HUES64 (cell line): Measurements from ENCODE around the gene DOK5.

Source experiments
- H3K27ac ChIP-seq: 2 replicates; pipeline ENCODE4 v1.7.0; 2013; ENCODE audit warnings: low read depth, low read length, inconsistent platforms
- H3K27me3 ChIP-seq: 2 replicates; pipeline ENCODE4 v1.6.1; 2013; ENCODE audit warnings: mild to moderate bottlenecking, low read length; ENCODE audit not compliant: insufficient read depth
- H3K36me3 ChIP-seq: 2 replicates; pipeline ENCODE4 v1.6.1; 2013; ENCODE audit warnings: mild to moderate bottlenecking, low read length; ENCODE audit not compliant: insufficient read depth
- H3K4me1 ChIP-seq: 2 replicates; pipeline ENCODE4 v1.6.1; 2013; ENCODE audit warnings: mild to moderate bottlenecking, low read length, moderate library complexity; ENCODE audit not compliant: insufficient read depth
- H3K4me3 ChIP-seq: 2 replicates; pipeline ENCODE4 v1.5.1; 2013; ENCODE audit warnings: mild to moderate bottlenecking, low read length, moderate library complexity
- H3K9ac ChIP-seq: 2 replicates; pipeline ENCODE4 v1.6.1; 2013; ENCODE audit warnings: mild to moderate bottlenecking, low read depth, low read length
- H3K9me3 ChIP-seq: 2 replicates; pipeline ENCODE4 v1.6.1; 2013; ENCODE audit warnings: low read depth, low read length; ENCODE audit not compliant: insufficient read depth
- WGBS: fragments of 150-250, 120-280 bp; methylation state at CpG from one replicate; pipeline ENCODE4 v1.1.7; 2013; ENCODE audit warnings: missing lambda C conversion rate; 5-methylcytosine and 5-hydroxymethylcytosine counted together

The DOK5 gene

GRCh38 chr20:54452277-54452676 is 23.1 kb upstream of the DOK5 start:
- no peak overlapping the region for H3K4me3 ChIP-seq
- no peak overlapping the region for H3K27ac ChIP-seq
- 0 out of 2 replicates have a peak, but pooled peaks cover 4% of the 10 kb centered on the region for H3K9me3 ChIP-seq
- H3K9ac ChIP-seq, result no peak overlapping the region
- H3K27me3 ChIP-seq, result no peaks in the 10 kb centered on the region
- WGBS, result 95% methylated on average over 12 of the region's 12 CpGs
- H3K36me3 ChIP-seq, result no peaks in the 10 kb centered on the region
- peaks cover 7% of the 10 kb centered on the region for H3K4me1 ChIP-seq

DNA sequence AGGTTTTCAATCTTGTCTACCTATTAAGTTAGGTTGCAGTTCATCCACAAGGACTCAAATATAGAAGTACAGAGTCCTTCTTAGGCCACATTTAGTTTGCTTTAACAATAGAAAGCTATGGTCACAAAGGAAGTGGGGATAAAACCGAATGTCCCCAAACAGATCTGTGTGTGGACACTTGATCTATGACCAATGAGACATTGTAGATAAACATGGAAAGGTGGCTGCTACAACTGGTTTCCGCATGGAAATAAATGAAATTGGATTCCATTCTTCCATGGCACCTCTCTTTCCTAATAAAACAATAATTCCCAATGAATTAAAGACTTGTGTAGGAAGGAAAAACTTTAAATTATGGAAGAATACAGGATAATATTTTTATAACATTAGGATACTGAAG is 20.4 kb upstream of the DOK5 start:
- H3K27ac ChIP-seq, result no peak overlapping the region
- no peaks in the 10 kb centered on the region for H3K27me3 ChIP-seq
- no peak overlapping the region for H3K4me3 ChIP-seq
- no peak overlapping the region for H3K9ac ChIP-seq
- H3K9me3 ChIP-seq, result 0 out of 2 replicates have a peak, but pooled peaks cover 4% of the 10 kb centered on the region
- H3K36me3 ChIP-seq, result no peaks in the 10 kb centered on the region
- 86% methylated on average over 2 of the region's 2 CpGs for WGBS
- no peaks in the 10 kb centered on the region for H3K4me1 ChIP-seq

DNA sequence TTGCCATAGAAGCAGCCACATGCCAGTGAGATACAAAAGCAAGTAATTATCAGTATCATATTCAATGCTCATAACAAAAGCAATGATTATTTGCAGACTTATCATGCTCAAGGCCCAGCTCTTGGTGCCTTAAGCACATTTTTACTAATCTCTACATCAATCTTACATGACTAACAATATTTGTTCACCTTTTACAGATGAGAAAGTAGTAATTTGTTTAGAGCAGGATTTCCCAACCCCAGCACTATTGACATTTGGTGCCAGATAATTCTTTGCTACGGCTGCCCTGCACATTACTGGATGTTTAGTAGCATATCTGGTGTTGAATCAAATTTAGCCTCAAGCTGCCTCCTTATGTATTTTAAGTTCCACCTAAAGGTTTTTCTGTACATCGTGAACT is 19.0 kb upstream of the DOK5 start:
- Histone ChIP-seq H3K27me3 (no peaks in the 10 kb centered on the region), H3K36me3 (no peaks in the 10 kb centered on the region), H3K9me3 (0 out of 2 replicates have a peak, but pooled peaks cover 4% of the 10 kb centered on the region), H3K9ac (no peak overlapping the region), H3K4me3 (no peak overlapping the region), H3K27ac (no peak overlapping the region), H3K4me1 (no peaks in the 10 kb centered on the region)
- WGBS, result 91% methylated on average over 2 of the region's 2 CpGs

DNA sequence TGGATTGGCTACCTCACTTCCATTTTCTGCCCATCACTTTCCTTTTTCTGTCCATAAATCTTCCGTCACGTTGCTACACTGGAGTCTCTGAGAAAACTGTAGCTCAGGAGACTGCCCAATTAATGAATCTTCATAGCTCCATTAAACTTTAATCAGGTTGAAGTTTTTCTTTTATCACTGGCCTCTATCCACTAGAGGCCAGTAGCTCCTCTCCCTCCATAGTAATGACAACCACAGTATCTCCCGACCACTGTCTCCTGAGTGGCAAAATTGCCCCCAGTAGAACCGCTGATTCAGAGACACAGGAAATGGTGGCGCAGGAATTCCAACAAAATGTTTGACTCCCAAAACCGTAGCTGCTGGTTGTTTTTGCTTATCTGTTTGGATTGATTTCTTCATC is 18.4 kb upstream of the DOK5 start:
- H3K4me3 ChIP-seq, result no peak overlapping the region
- H3K27me3 ChIP-seq, result no peaks in the 10 kb centered on the region
- no peak overlapping the region for H3K9ac ChIP-seq
- H3K36me3 ChIP-seq, result no peaks in the 10 kb centered on the region
- H3K4me1 ChIP-seq, result no peaks in the 10 kb centered on the region
- 88% methylated on average over 5 of the region's 6 CpGs for WGBS
- 0 out of 2 replicates have a peak, but pooled peaks cover 4% of the 10 kb centered on the region for H3K9me3 ChIP-seq
- H3K27ac ChIP-seq, result no peak overlapping the region

DNA sequence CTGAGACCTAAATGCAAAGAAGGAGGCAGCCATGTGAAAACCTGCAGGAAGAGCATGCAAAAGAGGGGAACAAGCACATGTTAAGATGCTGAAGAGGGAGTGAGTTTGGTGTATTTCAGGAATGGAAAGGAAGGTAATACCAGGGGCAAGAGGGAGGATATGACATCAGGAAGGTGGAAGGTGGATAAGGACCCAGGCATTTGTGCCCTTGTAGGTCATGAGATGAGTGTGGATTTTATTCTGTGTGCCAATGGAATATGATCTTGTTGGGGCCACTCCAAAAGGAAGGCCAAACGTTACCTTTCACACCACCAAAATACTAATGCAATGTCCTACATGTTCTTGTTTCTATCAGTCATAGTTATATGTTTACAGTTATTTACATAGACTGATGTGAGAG is 17.2 kb upstream of the DOK5 start:
- Histone ChIP-seq H3K27me3 (no peaks in the 10 kb centered on the region), H3K9ac (no peak overlapping the region), H3K4me1 (no peaks in the 10 kb centered on the region), H3K9me3 (no peaks in the 10 kb centered on the region), H3K27ac (no peak overlapping the region), H3K4me3 (no peak overlapping the region), H3K36me3 (no peaks in the 10 kb centered on the region)
- no CpG with 5 or more reads among the region's 1 CpG for WGBS

- Histone ChIP-seq H3K27ac (no peak overlapping the region), H3K27me3 (no peaks in the 10 kb centered on the region)
- WGBS, result 80% methylated on average over 4 of the region's 4 CpGs
These were observed 16.1 kb upstream of the DOK5 start for GRCh38 chr20:54459279-54459678.

DNA sequence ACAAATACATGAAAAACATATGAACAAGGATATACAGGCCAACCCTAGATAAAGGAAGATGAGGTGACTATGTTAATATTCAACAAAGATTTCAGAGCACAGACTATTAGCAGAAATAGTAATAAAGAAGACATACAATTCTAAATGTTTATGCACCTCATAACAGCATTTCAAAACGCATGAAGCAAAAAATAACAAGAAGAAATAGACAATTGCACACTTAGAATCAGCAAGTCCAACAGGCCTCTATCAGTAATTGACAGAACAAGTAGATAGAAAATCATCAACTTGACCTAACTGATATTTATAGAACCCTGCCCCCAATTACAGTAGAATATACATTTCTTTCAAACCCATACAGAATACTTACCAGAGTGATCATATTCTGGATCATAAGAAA is 11.4 kb upstream of the DOK5 start:
- H3K4me1 ChIP-seq, result no peaks in the 10 kb centered on the region
- 85% methylated on average over 1 of the region's 1 CpG for WGBS

More at GRCh38 chr20:54459279-54459678, 16.1 kb upstream of the DOK5 start:
- no peaks in the 10 kb centered on the region for H3K36me3 ChIP-seq
- no peaks in the 10 kb centered on the region for H3K9me3 ChIP-seq
- H3K9ac ChIP-seq, result no peak overlapping the region
- H3K4me3 ChIP-seq, result no peak overlapping the region
- H3K4me1 ChIP-seq, result no peaks in the 10 kb centered on the region

GRCh38 chr20:54466127-54466526 is 9.3 kb upstream of the DOK5 start:
- Histone ChIP-seq H3K27ac (no peak overlapping the region), H3K9ac (no peak overlapping the region), H3K36me3 (no peaks in the 10 kb centered on the region), H3K9me3 (no peaks in the 10 kb centered on the region), H3K4me1 (no peaks in the 10 kb centered on the region), H3K27me3 (no peaks in the 10 kb centered on the region), H3K4me3 (no peak overlapping the region)
- WGBS, result over 99% methylated on average over 3 of the region's 3 CpGs

More for the DNA sequence above, 11.4 kb upstream of the DOK5 start:
- no peaks in the 10 kb centered on the region for H3K9me3 ChIP-seq
- H3K4me3 ChIP-seq, result no peak overlapping the region
- H3K27ac ChIP-seq, result no peak overlapping the region
- H3K36me3 ChIP-seq, result no peaks in the 10 kb centered on the region
- no peaks in the 10 kb centered on the region for H3K27me3 ChIP-seq
- no peak overlapping the region for H3K9ac ChIP-seq

- Histone ChIP-seq H3K9ac (no peak overlapping the region), H3K36me3 (no peaks in the 10 kb centered on the region), H3K4me3 (no peak overlapping the region), H3K27me3 (no peaks in the 10 kb centered on the region), H3K9me3 (no peaks in the 10 kb centered on the region), H3K27ac (no peak overlapping the region), H3K4me1 (no peaks in the 10 kb centered on the region)
- 91% methylated on average over 2 of the region's 2 CpGs for WGBS
These were observed 7.8 kb upstream of the DOK5 start for GRCh38 chr20:54467622-54468021.

- 94% methylated on average over 3 of the region's 3 CpGs for WGBS
- H3K9me3 ChIP-seq, result no peaks in the 10 kb centered on the region
- no peaks in the 10 kb centered on the region for H3K4me1 ChIP-seq
- no peaks in the 10 kb centered on the region for H3K27me3 ChIP-seq
- no peak overlapping the region for H3K9ac ChIP-seq
- no peak overlapping the region for H3K27ac ChIP-seq
- H3K4me3 ChIP-seq, result no peak overlapping the region
- no peaks in the 10 kb centered on the region for H3K36me3 ChIP-seq
These were observed 7.3 kb upstream of the DOK5 start for GRCh38 chr20:54468082-54468481.

DNA sequence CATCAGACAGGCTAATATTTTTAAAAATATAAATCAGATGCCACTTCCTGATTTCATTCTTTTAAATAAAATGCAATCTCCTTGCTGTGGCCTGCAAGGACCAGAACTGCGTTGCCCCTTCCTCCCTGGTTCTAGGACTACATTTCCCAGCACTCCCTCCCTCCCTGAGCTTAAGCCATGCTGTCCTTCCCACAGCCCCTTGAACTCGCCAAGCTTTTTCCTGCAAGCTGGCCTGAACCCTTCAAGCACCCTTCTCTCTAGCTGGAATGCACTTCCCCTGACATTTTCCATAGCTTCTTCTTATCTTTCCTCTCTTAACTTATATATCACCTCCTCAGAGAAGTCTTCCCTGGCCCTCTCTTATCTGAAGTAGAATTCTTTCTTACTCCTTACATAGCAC is 6.1 kb upstream of the DOK5 start:
- no peak overlapping the region for H3K27ac ChIP-seq
- peaks cover 8% of the 10 kb centered on the region; the same call in 1 of the 2 replicates for H3K27me3 ChIP-seq
- H3K4me1 ChIP-seq, result no peaks in the 10 kb centered on the region
- 28% methylated on average over 2 of the region's 2 CpGs for WGBS
- H3K9ac ChIP-seq, result no peak overlapping the region
- no peaks in the 10 kb centered on the region for H3K9me3 ChIP-seq
- no peaks in the 10 kb centered on the region for H3K36me3 ChIP-seq
- H3K4me3 ChIP-seq, result no peak overlapping the region

DNA sequence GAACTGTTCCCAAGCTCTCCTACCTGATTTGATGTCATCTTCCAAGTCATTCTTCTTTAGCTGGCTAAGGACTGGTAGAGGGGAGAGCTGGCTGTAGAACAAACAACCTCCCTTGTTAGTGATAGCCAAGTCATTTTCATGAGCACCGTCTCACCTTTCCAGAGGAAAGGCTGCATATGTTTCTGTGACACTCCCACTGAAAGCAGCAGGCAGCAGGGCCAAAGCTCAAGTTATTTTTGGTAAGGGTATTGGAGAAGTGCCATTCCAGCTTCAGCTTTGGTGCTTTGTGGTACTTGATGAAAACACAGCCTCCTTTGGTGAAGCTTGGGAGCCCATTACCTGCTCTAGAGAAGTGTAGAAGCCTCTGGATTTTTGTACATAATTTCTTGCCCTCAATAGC is 5.4 kb upstream of the DOK5 start:
- H3K36me3 ChIP-seq, result no peaks in the 10 kb centered on the region
- H3K4me1 ChIP-seq, result no peaks in the 10 kb centered on the region
- no peaks in the 10 kb centered on the region for H3K9me3 ChIP-seq
- H3K27me3 ChIP-seq, result peaks cover 14% of the 10 kb centered on the region; the same call in 1 of the 2 replicates
- H3K9ac ChIP-seq, result no peak overlapping the region
- H3K27ac ChIP-seq, result no peak overlapping the region
- WGBS, result 95% methylated on average over 1 of the region's 1 CpG
- no peak overlapping the region for H3K4me3 ChIP-seq
